Measurements from ENCODE around the gene HAUS3. TPM values are rescaled to one million over a fixed set of nuclear protein-coding genes. Genes with fewer than 3 reads are reported as not detected.

The HAUS3 gene
- total and polyA plus RNA-seq, 2 of the 8 experiments (the other 6 are each of a cell fraction or from before 2014, with no cell fraction given): 3.2 to 14.8 TPM

GRCh38 chr4:2283199-2283711 is 41.3 kb upstream of the HAUS3 start:
- Histone ChIP-seq H2AK5ac (ENCODE audit: low read depth, low read length) (no peak overlapping the region), H3K36me3 (ENCODE audit: control insufficient read depth in 2 of 4, insufficient read depth in 4 of 4, low read length in 3 of 4) (no peaks in the 10 kb centered on the region), H2BK20ac (ENCODE audit: low read length) (no peak overlapping the region), H3K14ac (ENCODE audit: insufficient read length) (no peak overlapping the region), H2BK5ac (ENCODE audit: low read depth, low read length) (no peak overlapping the region), H3K23ac (ENCODE audit: insufficient read length) (no peak overlapping the region), H2BK120ac (replicated peaks; ENCODE audit: low read depth, low read length) (no peak overlapping the region), H4K5ac (ENCODE audit: insufficient read length, low read depth, low read length) (no peak overlapping the region), H3K79me2 (ENCODE audit: control insufficient read depth in 1 of 2, insufficient read depth in 2 of 2, low read length in 2 of 2) (no peaks in the 10 kb centered on the region), H3K27ac (ENCODE audit: low read depth, low read length) (no peak overlapping the region), H3K79me1 (ENCODE audit: low read depth, low read length) (no peaks in the 10 kb centered on the region), H4K8ac (ENCODE audit: extremely low read depth, insufficient read depth, low read length) (no peak overlapping the region), H2BK15ac (ENCODE audit: low read length) (no peak overlapping the region), H3K4me2 (ENCODE audit: insufficient read depth in 1 of 2, low read depth in 2 of 2, low read length in 2 of 2) (no peak overlapping the region), H2AFZ (ENCODE audit: low read length) (no peak overlapping the region), H3K56ac (replicated peaks; ENCODE audit: insufficient read length, low read depth, low read length) (peak overlapping the region; percentile 86), H3K9me3 (ENCODE audit: insufficient read depth in 2 of 2, low read depth in 1 of 2, low read length in 1 of 2) (no peaks in the 10 kb centered on the region), H4K91ac (replicated peaks; ENCODE audit: insufficient read length, low read length) (no peak overlapping the region), H3K23me2 (ENCODE audit: low read depth, low read length) (peaks cover 7% of the 10 kb centered on the region; the same call in 1 of the 2 replicates), H4K20me1 (replicated peaks in 1 of 2; ENCODE audit: control insufficient read depth in 1 of 2, insufficient read depth in 2 of 2, low read length in 2 of 2) (peaks cover 0 to 6% of the 10 kb centered on the region in 2 experiments), H3K9ac (replicated peaks in 1 of 4; ENCODE audit: extremely low read depth in 1 of 4, low read depth in 3 of 4, low read length in 3 of 4) (no peak overlapping the region), H3K4me3 (ENCODE audit: extremely low read depth in 1 of 4, insufficient read depth in 2 of 4, low read depth in 3 of 4, low read length in 4 of 4) (no peak overlapping the region), H3K4me1 (replicated peaks in 1 of 4; ENCODE audit: control insufficient read depth in 3 of 4, insufficient read depth in 4 of 4, low read length in 3 of 4) (peaks cover 0 to 5% (median 0%) of the 10 kb centered on the region in 4 experiments; a peak in 2 of 7 replicates), H3K4ac (replicated peaks; ENCODE audit: insufficient read length, low read depth, low read length) (no peak overlapping the region), H3K27me3 (replicated peaks in 1 of 4; ENCODE audit: control insufficient read depth in 3 of 4, extremely low read depth in 1 of 4, insufficient read depth in 3 of 4, low read length in 3 of 4) (no peaks in the 10 kb centered on the region), H2BK12ac (ENCODE audit: low read depth, low read length) (no peak overlapping the region), H3K18ac (ENCODE audit: extremely low read depth, low read length) (no peak overlapping the region)
- FAIRE-seq (no peak), DNase-seq (ENCODE audit: low read depth in 1 of 2, low spot score in 2 of 2) (no peak)
- 84 to 100% methylated on average over 1 to 3 of the region's 3 CpGs for WGBS, 2 experiments (ENCODE audit: extremely low coverage in 1 of 2, insufficient coverage in 1 of 2, insufficient read length in 1 of 2, insufficient replicate concordance in 2 of 2, low coverage in 1 of 2, low lambda C conversion rate in 2 of 2, missing lambda C conversion rate in 1 of 2)
- POLR2A ChIA-PET (ENCODE audit: partially characterized antibody): no interaction called here
- CTCF ChIA-PET (ENCODE audit: partially characterized antibody): no interaction called here
- TF ChIP-seq TAF7 (optimal IDR thresholded peaks at IDR 0.05; ENCODE audit: borderline replicate concordance, low read depth, low read length) (no peak), POU5F1 (IDR thresholded peaks at IDR 0.05; ENCODE audit: low read depth, low read length) (no peak), CTBP2 (IDR thresholded peaks at IDR 0.05; ENCODE audit: borderline replicate concordance, insufficient read depth, insufficient read length, low read length) (no peak), FOSL1 (IDR thresholded peaks at IDR 0.05; ENCODE audit: insufficient read depth, low read depth, low read length) (no peak), POLR2AphosphoS5 (IDR thresholded peaks at IDR 0.05; ENCODE audit: low read depth, low read length) (no peak)
